CD4-positive, alpha-beta T cell treated with Interleukin-4 for 4 hours (primary cell): ENCODE measurements around the gene UCKL1.
"Not testable (repeated sequence)": the region's sequence is repeated elsewhere in the genome, so short reads cannot be mapped to it uniquely, and the experiment has no call there.

Source experiments
- DNase-seq: peaks from one replicate; pipeline ENCODE4 v3.0.0-alpha.2; 2020

Gene UCKL1

DNA sequence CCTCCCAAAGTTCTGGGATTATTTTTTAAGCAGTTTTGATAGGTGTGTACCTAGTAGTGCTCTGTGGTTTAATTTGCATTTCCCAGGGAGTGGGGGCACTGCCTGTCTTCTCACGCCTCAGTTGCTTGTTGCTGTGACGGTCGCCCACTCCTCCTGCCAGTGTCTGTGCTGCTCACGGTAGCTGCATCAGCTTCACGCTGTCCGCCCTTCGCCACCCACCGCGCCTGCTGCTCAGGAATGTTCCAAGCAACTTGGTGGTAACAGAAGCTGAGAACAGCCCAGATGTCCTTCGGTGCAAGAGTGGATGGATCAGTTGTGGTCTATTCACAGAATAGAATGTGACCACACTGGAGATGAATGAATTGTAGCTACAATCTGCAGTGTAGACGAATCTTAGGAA is 38.4 kb downstream of the UCKL1 start:
- no peak for DNase-seq

- not testable (repeated sequence) for DNase-seq
These were observed 39.8 kb downstream of the UCKL1 start for GRCh38 chr20:63916371-63916939.

GRCh38 chr20:63915471-63915870 is 40.7 kb downstream of the UCKL1 start:
- no peak for DNase-seq

GRCh38 chr20:63913768-63914167 is 42.4 kb downstream of the UCKL1 start:
- DNase-seq: no peak

GRCh38 chr20:63911176-63911575 is 45.0 kb downstream of the UCKL1 start:
- DNase-seq: peak; percentile 9

DNA sequence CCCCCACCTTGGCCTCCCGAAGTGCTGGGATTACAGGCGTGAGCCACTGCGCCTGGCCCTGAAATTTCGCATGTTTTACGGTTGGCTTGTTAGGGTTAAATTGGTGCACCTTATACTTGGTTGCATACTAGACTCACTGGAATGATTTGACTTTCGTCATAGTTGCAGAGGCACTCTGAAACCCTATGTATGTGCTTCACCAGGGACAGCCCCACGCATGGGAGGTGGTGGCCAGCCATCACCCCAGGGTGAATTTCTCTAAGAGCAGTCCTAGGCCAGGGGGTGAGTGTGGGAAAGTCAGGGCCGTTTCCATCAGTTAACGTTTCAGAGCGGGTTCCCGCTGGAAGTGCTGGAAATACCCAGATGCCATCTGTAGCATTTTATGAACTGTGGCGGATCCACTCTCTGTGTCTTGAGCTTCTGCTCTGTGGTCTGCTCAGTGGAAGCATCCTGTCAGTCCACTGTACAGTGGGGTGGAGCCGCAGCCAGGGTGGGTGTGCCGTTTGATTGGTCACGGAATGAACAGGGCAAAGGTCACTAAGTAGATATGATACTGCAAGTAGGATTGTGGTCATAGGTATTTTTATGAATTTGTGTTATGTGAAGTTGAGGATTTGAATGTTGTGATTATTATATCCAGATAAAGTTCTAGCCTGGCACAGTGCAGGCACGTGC is 48.1 kb downstream of the UCKL1 start:
- DNase-seq: no peak

GRCh38 chr20:63903796-63904561 is 52.2 kb downstream of the UCKL1 start:
- no peak for DNase-seq

- no peak for DNase-seq
These were observed 55.8 kb downstream of the UCKL1 start for GRCh38 chr20:63900413-63900812.

DNA sequence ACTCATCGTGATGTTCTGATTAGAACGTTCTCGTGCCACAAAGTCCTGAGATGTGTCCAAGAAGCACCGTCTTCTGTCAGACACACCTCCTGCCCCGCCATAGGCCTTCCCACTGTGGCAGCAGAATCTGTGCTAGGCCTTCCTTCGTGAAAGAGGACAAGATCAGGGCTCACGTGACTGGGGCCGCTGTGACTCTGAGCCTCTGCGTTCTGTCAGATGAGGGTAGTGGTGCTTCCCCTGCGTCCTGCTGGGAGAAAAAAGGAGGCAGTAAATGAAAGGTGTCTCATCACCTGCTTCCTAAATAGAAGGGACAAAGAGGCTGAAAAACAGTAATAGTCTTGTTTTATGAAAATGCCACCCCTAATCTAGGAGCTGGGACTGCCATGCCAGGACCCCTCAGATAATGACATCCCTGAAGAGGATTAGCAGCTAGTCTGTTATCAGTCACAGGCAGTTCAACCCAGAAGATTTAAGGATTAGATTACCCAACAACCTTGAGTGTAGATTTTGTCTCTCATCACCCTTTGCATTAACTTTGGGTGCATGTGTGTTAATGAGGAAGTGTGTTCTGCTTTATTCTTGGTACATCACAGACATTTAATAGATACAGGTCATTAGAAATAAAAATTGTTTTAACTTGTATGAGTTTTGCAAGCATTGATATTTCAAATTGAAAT is 57.2 kb downstream of the UCKL1 start:
- no peak for DNase-seq

- no peak for DNase-seq
These were observed 58.1 kb downstream of the UCKL1 start for GRCh38 chr20:63897978-63898561.

- DNase-seq: peak; percentile 23
These were observed 59.7 kb downstream of the UCKL1 start for GRCh38 chr20:63896264-63897105.

GRCh38 chr20:63895952-63896263 is 60.3 kb downstream of the UCKL1 start:
- peak; percentile 69 for DNase-seq

- no peak for DNase-seq
These were observed 60.8 kb downstream of the UCKL1 start for GRCh38 chr20:63895202-63895951.

- DNase-seq: peak; percentile 95
These were observed 61.6 kb downstream of the UCKL1 start, which contains the start of gene DNAJC5 for GRCh38 chr20:63894358-63895201. Gene DNAJC5, plus strand, starts transcription at chr20:63895126. Its CDS starts 33,220 bp downstream, at chr20:63928346.

DNA sequence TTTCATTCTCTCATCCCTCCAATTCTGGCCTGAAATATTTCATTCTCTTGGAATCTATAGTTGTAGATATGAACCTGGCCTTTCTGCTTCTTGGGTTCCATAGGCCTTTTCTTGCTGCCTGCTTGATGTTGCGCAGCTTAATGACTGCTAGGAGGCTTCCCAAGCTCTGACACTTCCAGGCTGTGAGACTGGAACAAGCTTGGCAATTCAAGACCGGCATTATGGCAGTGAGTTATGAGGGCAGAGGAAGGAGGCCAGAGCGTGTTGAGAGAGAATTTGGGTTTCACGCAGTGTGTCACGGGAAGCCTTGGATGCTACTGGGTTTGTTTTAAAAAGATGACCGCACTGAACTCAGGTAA is 62.2 kb downstream of the UCKL1 start:
- no peak for DNase-seq

DNA sequence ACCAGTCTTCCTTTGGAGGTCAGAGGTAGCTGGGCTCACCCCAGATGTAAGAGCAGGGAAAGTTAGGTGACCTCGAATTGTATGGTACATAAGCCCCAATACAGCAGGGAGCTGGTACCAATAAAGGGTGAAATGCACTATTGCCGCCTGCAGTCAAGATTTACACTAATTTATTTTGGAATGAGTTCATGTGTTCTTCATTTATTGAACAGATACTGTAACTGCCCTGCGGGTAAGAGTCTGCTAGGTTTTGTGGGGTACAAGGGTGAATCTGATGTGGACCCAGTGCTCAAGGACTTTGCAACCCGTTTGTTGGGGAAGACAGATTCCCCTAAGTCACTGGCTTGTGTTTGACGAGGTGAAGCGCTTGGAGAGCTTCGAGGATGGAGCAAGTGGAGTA is 63.8 kb downstream of the UCKL1 start:
- no peak for DNase-seq

GRCh38 chr20:63891061-63892002 is 64.9 kb downstream of the UCKL1 start:
- DNase-seq: no peak

DNA sequence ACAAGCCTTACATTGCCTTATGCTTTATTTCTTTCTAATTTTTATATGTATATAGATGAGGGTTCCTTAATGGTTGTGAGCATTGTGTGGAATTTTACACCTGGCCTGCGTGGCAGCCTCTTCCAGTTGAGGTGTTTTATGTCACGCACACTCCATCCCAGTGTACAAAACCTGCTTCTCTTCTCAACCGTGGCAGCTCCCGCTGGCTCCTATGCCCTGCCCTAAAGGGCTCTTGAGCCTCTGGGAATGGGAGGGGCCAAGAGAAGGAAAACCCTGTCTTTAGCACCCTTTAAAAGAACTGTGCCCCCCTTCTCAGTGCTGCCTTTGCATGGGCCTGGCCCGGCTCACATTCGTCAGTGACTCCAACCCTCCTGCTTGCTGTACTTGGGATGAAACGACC is 65.6 kb downstream of the UCKL1 start:
- no peak for DNase-seq

- no peak for DNase-seq
These were observed 66.0 kb downstream of the UCKL1 start for GRCh38 chr20:63890201-63890576.
